Measurements from ENCODE around the gene KCNH1.

DNA sequence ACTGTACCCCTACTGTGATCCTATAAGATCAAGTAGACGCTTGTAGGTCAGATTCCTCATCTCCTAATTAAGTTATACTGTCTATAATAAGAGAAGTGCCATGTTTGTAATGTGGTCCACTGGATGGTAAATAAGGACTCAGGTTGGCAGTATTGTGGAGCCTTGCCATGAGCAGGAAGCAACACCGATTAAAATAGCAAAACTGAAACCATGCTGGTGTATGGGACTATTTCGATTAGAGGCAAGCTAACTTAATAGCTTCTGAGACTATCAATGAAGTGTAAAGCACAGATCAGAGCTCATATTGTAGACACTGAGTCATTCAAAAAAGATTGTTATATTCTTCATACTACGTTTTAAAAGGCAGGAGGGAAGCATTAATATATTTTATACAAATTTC lies 456.4 kb downstream of the KCNH1 start:
- TF ChIP-seq REST (IDR thresholded peaks at IDR 0.05; ENCODE audit: low read depth) (no peak), TEAD4 (IDR thresholded peaks at IDR 0.05) (no peak), TAF1 (IDR thresholded peaks at IDR 0.05; ENCODE audit: low read depth) (no peak), FOXM1 (IDR thresholded peaks at IDR 0.05; ENCODE audit: borderline replicate concordance, low read depth) (no peak), NFIC (IDR thresholded peaks at IDR 0.05) (no peak), EGR1 (IDR thresholded peaks at IDR 0.05) (no peak), CREB1 (IDR thresholded peaks at IDR 0.05; ENCODE audit: low read depth) (no peak), CEBPB (IDR thresholded peaks at IDR 0.05) (no peak), ZBTB7A (IDR thresholded peaks at IDR 0.05; ENCODE audit: low read depth) (no peak)
- TF ChIP-seq, protein P1, sequence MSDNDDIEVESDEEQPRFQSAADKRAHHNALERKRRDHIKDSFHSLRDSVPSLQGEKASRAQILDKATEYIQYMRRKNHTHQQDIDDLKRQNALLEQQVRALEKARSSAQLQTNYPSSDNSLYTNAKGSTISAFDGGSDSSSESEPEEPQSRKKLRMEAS (IDR thresholded peaks at IDR 0.05): no peak
